HepG2 (cell line): ENCODE data around the gene SAA1. TPM values are rescaled to one million over a fixed set of nuclear protein-coding genes. Genes with fewer than 3 reads are reported as not detected.

Source experiments
- ARID2 ChIP-seq: sonication (generic); formaldehyde crosslinking; IDR thresholded peaks from 2 replicates; pipeline ENCODE4 v1.8.1; 2022; ENCODE audit warnings: mild to moderate bottlenecking, missing genetic modification reagents, borderline replicate concordance
- ATF6 ChIP-seq: sonication (generic); formaldehyde crosslinking; conservative IDR thresholded peaks from 2 replicates; pipeline ENCODE4 v1.4.0; 2020; ENCODE audit warnings: missing genetic modification reagents
- ELF3 ChIP-seq: IDR thresholded peaks from 2 replicates; pipeline ENCODE4 v1.6.1; 2016; ENCODE audit warnings: missing genetic modification reagents, missing compliant biosample characterization
- GATAD2A ChIP-seq: IDR thresholded peaks from 2 replicates; pipeline ENCODE4 v1.6.1; 2016
- GMEB1 ChIP-seq: sonication (generic); formaldehyde crosslinking; IDR thresholded peaks from 2 replicates; pipeline ENCODE4 v1.5.1; 2020; ENCODE audit warnings: missing genetic modification reagents, mild to moderate bottlenecking, borderline replicate concordance
- KDM1A ChIP-seq: IDR thresholded peaks from 2 replicates; pipeline ENCODE4 v1.6.1; 2016; ENCODE audit warnings: missing compliant biosample characterization
- MBNL3 ChIP-seq: fragments of 250-450 bp; sonication (Bioruptor Pico); conservative IDR thresholded peaks from 2 replicates; pipeline ENCODE4 v1.8.0; 2022; ENCODE audit warnings: mild to moderate bottlenecking, inconsistent platforms
- RARG ChIP-seq: sonication (generic); formaldehyde crosslinking; IDR thresholded peaks from 2 replicates; pipeline ENCODE4 v1.4.0; 2020; ENCODE audit warnings: low read depth, mild to moderate bottlenecking, missing genetic modification reagents
- ZBTB4 ChIP-seq: sonication (generic); formaldehyde crosslinking; IDR thresholded peaks from 2 replicates; pipeline ENCODE4 v1.4.0; 2020; ENCODE audit warnings: missing genetic modification reagents, mild to moderate bottlenecking, borderline replicate concordance
- ZNF451 ChIP-seq: sonication (generic); formaldehyde crosslinking; IDR thresholded peaks from 2 replicates; pipeline ENCODE4 v1.5.0; 2020; ENCODE audit warnings: mild to moderate bottlenecking, missing genetic modification reagents
- ZNF557 ChIP-seq: sonication (generic); formaldehyde crosslinking; IDR thresholded peaks from 2 replicates; pipeline ENCODE4 v1.4.0; 2020; ENCODE audit warnings: missing genetic modification reagents
- ZNF746 ChIP-seq: sonication (generic); formaldehyde crosslinking; IDR thresholded peaks from 2 replicates; pipeline ENCODE4 v1.8.0; 2022; ENCODE audit warnings: mild to moderate bottlenecking, missing genetic modification reagents
- polyA plus RNA-seq, 8 experiments: library from polyadenylated mRNA; depleted of rRNA in 3 of 8; stranded (reverse) in 7 of 8; unstranded in 1 of 8; fragments of >200 nt; fragmentation: Illumina TruSeq in 4 of 8; extraction: Trizol in 4 of 8; gene quantifications; 2 replicates each; pipeline versions ENCODE4 v1.2.1 to v1.2.3, GENCODE V29; 2011 to 2016; ENCODE audit warnings: low read depth in 4 of 8, missing spikeins in 1 of 8, mixed read lengths in 1 of 8; ENCODE audit not compliant: insufficient read depth in 1 of 8
- total RNA-seq, 5 experiments: library from RNA; depleted of rRNA; stranded (reverse); fragments of >200 nt; fragmentation: Illumina TruSeq; extraction: Trizol; gene quantifications; 2 replicates each; pipeline ENCODE4 v1.2.3, GENCODE V29; 2016; ENCODE audit warnings: low read depth in 1 of 5

The SAA1 gene
- total and polyA plus RNA-seq, 2 of the 13 experiments (the other 11 are each of a cell fraction or from before 2014, with no cell fraction given), result not detected

- TF ChIP-seq ZBTB4 (CRISPR knock-in tag) (no peak), ELF3 (CRISPR knock-in tag) (no peak), RARG (CRISPR knock-in tag) (no peak), KDM1A (no peak), MBNL3 (CRISPR knock-in tag) (no peak), ZNF451 (CRISPR knock-in tag) (no peak), ATF6 (CRISPR knock-in tag) (no peak), GMEB1 (CRISPR knock-in tag) (no peak), GATAD2A (CRISPR knock-in tag) (no peak), ZNF746 (CRISPR knock-in tag) (no peak), ARID2 (CRISPR knock-in tag) (no peak), ZNF557 (CRISPR knock-in tag) (no peak)
Observed at GRCh38 chr11:18310800-18311340, 44.8 kb downstream of the SAA1 start (continued).
